Kidney (tissue), 14 donors: ENCODE measurements around the gene ZDHHC3. TPM values are rescaled to one million over a fixed set of nuclear protein-coding genes. Genes with fewer than 3 reads are reported as not detected.

Source experiments
- DNase-seq, 5 donors: peaks; one replicate each; pipeline ENCODE4 v3.0.0-alpha.2; 2013 to 2020
- FAIRE-seq: peaks from 2 replicates; lab custom pipeline; 2012; peaks lifted over from hg19 to GRCh38; lab: Jason Lieb, UNC
- H3K27ac ChIP-seq, 2 donors: one replicate each; pipeline ENCODE4 v1.7.0; 2013; ENCODE audit warnings: low read depth in 2 of 2, low read length in 2 of 2, inconsistent platforms in 1 of 2
- H3K27me3 ChIP-seq: one replicate; pipeline ENCODE4 v1.7.1; 2013; ENCODE audit warnings: low read length, inconsistent platforms; ENCODE audit not compliant: control insufficient read depth, insufficient read depth
- H3K36me3 ChIP-seq, 3 donors: one replicate each; pipeline versions ENCODE4 v1.7.0 to v1.7.1; 2013; ENCODE audit warnings: low read length in 3 of 3, control low read depth in 1 of 3, inconsistent platforms in 1 of 3; ENCODE audit not compliant: insufficient read depth in 3 of 3, control insufficient read depth in 2 of 3
- H3K4me1 ChIP-seq, 3 donors: one replicate each; pipeline versions ENCODE4 v1.7.0 to v1.7.1; 2013; ENCODE audit warnings: low read length in 3 of 3, inconsistent platforms in 1 of 3, low read depth in 1 of 3; ENCODE audit not compliant: control insufficient read depth in 2 of 3, insufficient read depth in 2 of 3
- H3K4me3 ChIP-seq, 3 donors: one replicate each; pipeline versions ENCODE4 v1.7.0 to v1.8.1; 2013; ENCODE audit warnings: low read length in 3 of 3, control low read depth in 1 of 3, inconsistent platforms in 1 of 3
- H3K9ac ChIP-seq, 3 donors: one replicate each; pipeline versions ENCODE4 v1.7.0 to v1.7.1; 2013; ENCODE audit warnings: low read length in 3 of 3, control low read depth in 1 of 3, inconsistent platforms in 1 of 3
- H3K9me3 ChIP-seq, 3 donors: one replicate each; pipeline versions ENCODE4 v1.7.0 to v1.7.1; 2013; ENCODE audit warnings: low read length in 3 of 3, control low read depth in 1 of 3, inconsistent platforms in 1 of 3; ENCODE audit not compliant: control insufficient read depth in 2 of 3, insufficient read depth in 1 of 3
- intact Hi-C: fragments of 100-400 bp; cut with DNase I; formaldehyde crosslinking; loops from one replicate; pipeline ENCODE4 v1.11.1; 2022
- polyA plus RNA-seq: library from polyadenylated mRNA; stranded (reverse); fragments of 350-450 nt; fragmentation: Illumina TruSeq; extraction: RNeasy Lipid Tissue Mini Kit (QIAGEN cat#74804); gene quantifications from one replicate; pipeline ENCODE4 v1.2.3, GENCODE V29; 2014; ENCODE audit warnings: low read depth, low replicate concordance; ENCODE audit not compliant: insufficient read depth
- total RNA-seq: library from RNA; stranded (reverse); fragmentation: NEBNext Ultra II Directional; extraction: Animal tissue kit (Norgen Biotek cat#: 25700); gene quantifications from one replicate; pipeline ENCODE4 v1.2.1, GENCODE V29; 2021
- TF ChIP-seq, protein P1 (sequence below): IDR thresholded peaks from 3 replicates; pipeline ENCODE4 v1.5.1; 2012; ENCODE audit warnings: mild to moderate bottlenecking, moderate library complexity, borderline replicate concordance; ENCODE audit not compliant: insufficient read depth; ENCODE audit errors: extremely low read depth
- donor health status: control.
- donor health status: control.
- donor health status: control.
- donor health status: control.
- donor health status: control.
- donor health status: DM: yes; HTN: yes; CAD: no.
- donor health status: Normal renal cell carcinoma (clear cell type).

ZDHHC3 gene
- total and polyA plus RNA-seq, 2 donors from 2014 or later = 60.2 to 71.5 TPM

DNA sequence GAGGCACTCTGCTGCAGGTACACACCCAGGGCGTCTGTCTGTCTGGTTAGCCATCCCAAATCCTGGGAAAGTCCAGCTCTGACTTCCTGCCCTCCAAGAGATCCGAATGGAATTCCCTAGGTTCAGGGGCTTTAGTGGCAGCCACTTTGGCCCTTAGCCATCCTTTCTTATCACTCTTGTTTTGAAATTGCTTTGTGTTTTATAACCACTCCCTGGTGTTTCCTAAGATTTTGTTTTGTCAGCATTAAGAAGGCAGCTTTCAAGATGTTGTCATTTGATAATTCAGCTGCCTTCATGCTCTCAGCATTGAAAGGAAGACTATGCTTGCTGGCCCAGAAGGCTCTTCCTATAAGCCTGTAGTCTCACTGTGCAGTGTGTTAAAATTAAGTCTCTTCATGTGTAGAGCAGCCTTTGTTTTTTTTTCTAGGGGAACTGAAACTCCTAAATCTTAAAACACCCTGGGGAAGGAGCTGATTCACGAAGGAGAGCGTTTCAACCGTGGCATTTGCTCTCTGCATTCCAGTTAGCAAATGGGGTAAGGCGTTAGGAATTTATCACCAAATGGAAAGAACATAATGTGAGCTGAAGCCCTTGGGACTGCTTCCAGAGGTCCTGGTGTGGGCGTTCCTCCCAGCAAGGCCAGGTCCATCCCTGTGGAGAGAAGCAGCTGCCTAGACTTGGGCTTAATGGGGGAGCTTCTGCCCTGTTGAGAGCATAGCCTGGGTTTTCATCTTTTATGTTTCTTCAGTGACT lies 36.0 kb upstream of the ZDHHC3 start:
- DNase-seq (peak; percentile 56 to 91 (median 73)), FAIRE-seq (no peak)
- H3K4me1 ChIP-seq = peaks cover 4 to 25% (median 17%) of the 10 kb centered on the region in 3 donors
- TF ChIP-seq, protein P1, sequence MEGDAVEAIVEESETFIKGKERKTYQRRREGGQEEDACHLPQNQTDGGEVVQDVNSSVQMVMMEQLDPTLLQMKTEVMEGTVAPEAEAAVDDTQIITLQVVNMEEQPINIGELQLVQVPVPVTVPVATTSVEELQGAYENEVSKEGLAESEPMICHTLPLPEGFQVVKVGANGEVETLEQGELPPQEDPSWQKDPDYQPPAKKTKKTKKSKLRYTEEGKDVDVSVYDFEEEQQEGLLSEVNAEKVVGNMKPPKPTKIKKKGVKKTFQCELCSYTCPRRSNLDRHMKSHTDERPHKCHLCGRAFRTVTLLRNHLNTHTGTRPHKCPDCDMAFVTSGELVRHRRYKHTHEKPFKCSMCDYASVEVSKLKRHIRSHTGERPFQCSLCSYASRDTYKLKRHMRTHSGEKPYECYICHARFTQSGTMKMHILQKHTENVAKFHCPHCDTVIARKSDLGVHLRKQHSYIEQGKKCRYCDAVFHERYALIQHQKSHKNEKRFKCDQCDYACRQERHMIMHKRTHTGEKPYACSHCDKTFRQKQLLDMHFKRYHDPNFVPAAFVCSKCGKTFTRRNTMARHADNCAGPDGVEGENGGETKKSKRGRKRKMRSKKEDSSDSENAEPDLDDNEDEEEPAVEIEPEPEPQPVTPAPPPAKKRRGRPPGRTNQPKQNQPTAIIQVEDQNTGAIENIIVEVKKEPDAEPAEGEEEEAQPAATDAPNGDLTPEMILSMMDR = no peak
- no peaks in the 10 kb centered on the region for H3K9me3 ChIP-seq
- no peak overlapping the region for H3K9ac ChIP-seq
- no peak overlapping the region for H3K4me3 ChIP-seq
- peak overlapping the region; percentile 71 for H3K27ac ChIP-seq
- H3K27me3 ChIP-seq = no peaks in the 10 kb centered on the region
- peaks cover 6 to 8% (median 7%) of the 10 kb centered on the region in 3 donors for H3K36me3 ChIP-seq
- intact Hi-C loops = no loop called here

DNA sequence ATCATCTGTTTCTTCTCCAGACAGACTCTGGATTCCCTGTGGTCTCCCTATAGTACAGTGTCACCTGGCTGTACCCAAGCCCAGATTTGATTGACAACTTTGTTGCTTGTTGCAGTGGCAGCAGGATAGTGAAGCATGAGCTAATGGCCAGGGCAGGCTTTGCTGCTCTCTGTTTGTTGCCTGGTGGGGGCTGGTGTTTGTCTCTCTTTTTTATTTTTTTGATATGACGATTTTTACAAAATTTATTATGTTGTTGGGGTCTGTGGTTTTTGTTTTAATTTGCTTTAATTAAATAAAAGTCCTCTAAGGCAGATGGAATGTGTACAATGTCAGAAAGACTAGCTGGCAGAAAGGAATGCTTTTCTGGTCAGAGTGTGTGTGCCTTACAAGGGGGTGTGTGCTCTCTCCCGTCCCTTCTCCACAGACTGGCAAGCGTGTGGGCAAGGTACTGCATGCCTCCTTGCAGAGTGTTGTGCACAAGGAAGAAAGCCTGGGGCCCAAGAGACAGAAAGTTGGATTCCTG lies 34.9 kb upstream of the ZDHHC3 start:
- no peak for FAIRE-seq
- Histone ChIP-seq H3K27me3 (no peaks in the 10 kb centered on the region), H3K9ac (peak overlapping the region in 1 of 3 donors; percentile 22), H3K9me3 (no peaks in the 10 kb centered on the region), H3K27ac (peak overlapping the region; percentile 3 to 71), H3K4me3 (no peak overlapping the region), H3K36me3 (peaks cover 6 to 8% (median 7%) of the 10 kb centered on the region in 3 donors), H3K4me1 (peaks cover 4 to 25% (median 17%) of the 10 kb centered on the region in 3 donors)
- TF ChIP-seq, protein P1 = no peak
- intact Hi-C loops = no loop called here
- peak in 3 of 5 donors; percentile 42 to 82 (median 57) for DNase-seq

DNA sequence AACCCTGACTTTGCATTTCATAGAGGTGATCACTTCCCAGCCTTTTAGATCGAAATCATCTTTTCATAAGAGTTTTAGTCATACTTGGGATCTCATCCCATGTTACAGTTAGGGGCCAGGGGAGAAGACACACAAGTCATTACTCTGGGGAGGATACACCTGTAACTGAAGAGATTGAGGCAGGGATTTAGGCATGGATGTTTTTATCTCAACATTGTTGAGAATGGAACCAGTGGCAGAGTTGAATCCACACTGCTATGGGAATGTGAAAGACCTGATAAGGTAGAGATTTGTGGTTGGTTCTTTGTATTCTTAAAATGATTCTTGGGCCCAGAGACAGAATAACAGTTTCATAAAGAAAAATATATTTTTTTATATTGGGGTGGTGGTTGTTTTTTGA lies 33.9 kb upstream of the ZDHHC3 start:
- Histone ChIP-seq H3K9ac (no peak overlapping the region), H3K4me3 (no peak overlapping the region), H3K36me3 (peaks cover 8 to 17% (median 11%) of the 10 kb centered on the region in 3 donors), H3K27ac (no peak overlapping the region), H3K27me3 (no peaks in the 10 kb centered on the region), H3K9me3 (no peaks in the 10 kb centered on the region), H3K4me1 (peaks cover 4 to 25% (median 17%) of the 10 kb centered on the region in 3 donors)
- intact Hi-C loops = no loop called here
- TF ChIP-seq, protein P1 = no peak
- FAIRE-seq (no peak), DNase-seq (no peak)
